Endothelial cell of umbilical vein (primary cell): ENCODE data around the gene HOXA10. TPM values are rescaled to one million over a fixed set of nuclear protein-coding genes. Genes with fewer than 3 reads are reported as not detected.

Experiments used
- BruUV-seq: library from RNA; stranded (reverse); fragments of 400-500 nt; replicated peaks from 2 replicates; lab custom pipeline; 2021; lab: Mats Ljungman, UMichigan
- CTCF ChIA-PET: fragments of 300-600, 350-600 bp; sonication (Branson Sonifier 250); formaldehyde crosslinking; loops from one replicate; lab custom pipeline; 2021; ENCODE audit warnings: antibody characterized with exemption, inconsistent platforms; lab: Charles Lee
- POLR2A ChIA-PET: fragments of 300-600, 350-600 bp; sonication (Branson Sonifier 250); formaldehyde crosslinking; loops from one replicate; lab custom pipeline; 2021; ENCODE audit warnings: antibody characterized with exemption, inconsistent platforms; lab: Charles Lee
- DNase-seq: peaks from one replicate; pipeline ENCODE4 v3.0.0-alpha.2; 2011; ENCODE audit warnings: low read depth, low spot score
- FAIRE-seq: peaks from 2 replicates; lab custom pipeline; 2011; peaks lifted over from hg19 to GRCh38; lab: Jason Lieb, UNC
- H2AFZ ChIP-seq: 2 replicates; pipeline ENCODE4 v1.6.0; 2012; ENCODE audit warnings: low read depth, low read length, control low read depth, inconsistent platforms
- H3K27ac ChIP-seq: 2 replicates; pipeline ENCODE4 v1.5.1; 2011; ENCODE audit warnings: low read depth, mild to moderate bottlenecking, control low read depth, low read length, moderate library complexity; ENCODE audit not compliant: insufficient read depth
- H3K27me3 ChIP-seq, 2 experiments: 2 replicates each; pipeline versions ENCODE4 v1.6.0 to v1.6.1; 2011; ENCODE audit warnings: low read length in 2 of 2, mixed read lengths in 1 of 2; ENCODE audit not compliant: control insufficient read depth in 2 of 2, insufficient read depth in 2 of 2
- H3K36me3 ChIP-seq, 2 experiments: 2 replicates in 1 of 2; 3 replicates in 1 of 2; pipeline ENCODE4 v1.5.1; 2011; ENCODE audit warnings: low read length in 2 of 2, mild to moderate bottlenecking in 1 of 2, moderate library complexity in 1 of 2; ENCODE audit not compliant: control insufficient read depth in 2 of 2, insufficient read depth in 2 of 2; ENCODE audit errors: extremely low read depth in 1 of 2
- H3K4me1 ChIP-seq: 3 replicates; pipeline ENCODE4 v1.5.1; 2011; ENCODE audit warnings: mild to moderate bottlenecking, low read length; ENCODE audit not compliant: control insufficient read depth, insufficient read depth; ENCODE audit errors: extremely low read depth
- H3K4me2 ChIP-seq: 2 replicates; pipeline ENCODE4 v1.6.1; 2011; ENCODE audit warnings: low read length, control low read depth, mixed read lengths; ENCODE audit not compliant: insufficient read depth
- H3K4me3 ChIP-seq, 3 experiments: fragments of 200-600 bp in 1 of 3; sonication (generic), shearing (Covaris generic) in 1 of 3; replicated peaks in 1 of 3; 2 replicates each; pipeline ENCODE4 v1.5.1; 2011 to 2016; ENCODE audit warnings: control low read depth in 3 of 3, low read length in 3 of 3, mild to moderate bottlenecking in 2 of 3, inconsistent platforms in 1 of 3, low read depth in 1 of 3, moderate library complexity in 1 of 3; ENCODE audit not compliant: insufficient read depth in 1 of 3
- H3K79me2 ChIP-seq: 2 replicates; pipeline ENCODE4 v1.6.0; 2012; ENCODE audit warnings: low read length, inconsistent platforms; ENCODE audit not compliant: control insufficient read depth, insufficient read depth
- H3K9ac ChIP-seq: replicated peaks from 2 replicates; pipeline ENCODE3; 2011; ENCODE audit warnings: low read length, control low read depth; ENCODE audit not compliant: insufficient read depth; ENCODE audit errors: extremely low read depth
- H3K9me1 ChIP-seq: replicated peaks from 3 replicates; pipeline ENCODE4 v1.6.0; 2011; ENCODE audit warnings: mild to moderate bottlenecking, low read length; ENCODE audit not compliant: control insufficient read depth, insufficient read depth; ENCODE audit errors: extremely low read depth
- H3K9me3 ChIP-seq: replicated peaks from 2 replicates; pipeline ENCODE4 v1.5.1; 2012; ENCODE audit warnings: low read length, inconsistent platforms; ENCODE audit not compliant: control insufficient read depth, insufficient read depth
- H4K20me1 ChIP-seq: replicated peaks from 2 replicates; pipeline ENCODE3; 2011; ENCODE audit warnings: mild to moderate bottlenecking, low read length; ENCODE audit not compliant: control insufficient read depth, insufficient read depth; ENCODE audit errors: extremely low read depth
- EZH2 ChIP-seq: IDR thresholded peaks from 2 replicates; pipeline ENCODE4 v1.6.1; 2012; ENCODE audit warnings: borderline replicate concordance, low read depth, mild to moderate bottlenecking, moderate library complexity, low read length, inconsistent platforms; ENCODE audit not compliant: severe bottlenecking
- FOS ChIP-seq: IDR thresholded peaks from 2 replicates; pipeline ENCODE4 v1.6.1; 2011; ENCODE audit warnings: mild to moderate bottlenecking, low read length, moderate library complexity, borderline replicate concordance; ENCODE audit not compliant: insufficient read depth
- GATA2 ChIP-seq: IDR thresholded peaks from 2 replicates; pipeline ENCODE4 v1.7.0; 2011; ENCODE audit warnings: low read depth, mild to moderate bottlenecking, moderate library complexity, mixed read lengths, low read length; ENCODE audit not compliant: insufficient read length, insufficient read depth
- JUN ChIP-seq: IDR thresholded peaks from 2 replicates; pipeline ENCODE4 v1.6.1; 2011; ENCODE audit warnings: borderline replicate concordance, low read depth; ENCODE audit not compliant: insufficient read length, insufficient read depth
- MYC ChIP-seq: IDR thresholded peaks from one replicate; pipeline ENCODE4 v1.6.1; 2011; ENCODE audit warnings: mild to moderate bottlenecking, low read depth, low read length
- POLR2A ChIP-seq: IDR thresholded peaks from 2 replicates; pipeline ENCODE4 v1.6.1; 2012; ENCODE audit warnings: low read depth, mild to moderate bottlenecking, control low read depth, low read length
- POLR2AphosphoS5 ChIP-seq: IDR thresholded peaks from 2 replicates; pipeline ENCODE4 v1.6.1; 2012; ENCODE audit warnings: low read depth, mild to moderate bottlenecking, control low read depth, low read length, moderate library complexity; ENCODE audit not compliant: insufficient read depth
- dilution Hi-C: fragments of 300-500 bp; cut with MboI; formaldehyde crosslinking; loops from one replicate; pipeline ENCODE4 v1.15.0; 2019; ENCODE audit warnings: low sequenced_read_pairs; ENCODE audit not compliant: extremely low pct_ligation_motif_present
- intact Hi-C: fragments of 100-400 bp; cut with micrococcal nuclease; formaldehyde crosslinking; loops from one replicate; pipeline ENCODE4 v1.10.0; 2022
- polyA plus RNA-seq, 4 experiments: library from polyadenylated mRNA; depleted of rRNA in 3 of 4; stranded (reverse) in 3 of 4; unstranded in 1 of 4; fragments of >200 nt; gene quantifications; 2 replicates each; pipeline versions ENCODE4 v1.2.1 to v1.2.3, GENCODE V29; 2011 to 2012; ENCODE audit warnings: missing spikeins in 1 of 4
- total RNA-seq: library from RNA; stranded (reverse); gene quantifications from 2 replicates; pipeline ENCODE4 v1.2.3, GENCODE V29; 2021
- TF ChIP-seq, protein P1 (sequence below), 2 donors: IDR thresholded peaks; 1 replicate in 1 of 2; 2 replicates in 1 of 2; pipeline ENCODE4 v1.5.1; 2011; ENCODE audit warnings: low read length in 2 of 2, mild to moderate bottlenecking in 2 of 2, moderate library complexity in 2 of 2, control low read depth in 1 of 2, inconsistent platforms in 1 of 2, low read depth in 1 of 2; ENCODE audit not compliant: insufficient read depth in 1 of 2; ENCODE audit errors: extremely low read depth in 1 of 2
- TF ChIP-seq, protein P2 (sequence below): IDR thresholded peaks from 2 replicates; pipeline ENCODE4 v1.6.1; 2011; ENCODE audit not compliant: insufficient read depth, insufficient read length

Gene HOXA10
- total and polyA plus RNA-seq, 2 donors (not counting 3 experiments of a cell fraction or from before 2014, with no cell fraction given) = 24.4 to 30.3 TPM

DNA sequence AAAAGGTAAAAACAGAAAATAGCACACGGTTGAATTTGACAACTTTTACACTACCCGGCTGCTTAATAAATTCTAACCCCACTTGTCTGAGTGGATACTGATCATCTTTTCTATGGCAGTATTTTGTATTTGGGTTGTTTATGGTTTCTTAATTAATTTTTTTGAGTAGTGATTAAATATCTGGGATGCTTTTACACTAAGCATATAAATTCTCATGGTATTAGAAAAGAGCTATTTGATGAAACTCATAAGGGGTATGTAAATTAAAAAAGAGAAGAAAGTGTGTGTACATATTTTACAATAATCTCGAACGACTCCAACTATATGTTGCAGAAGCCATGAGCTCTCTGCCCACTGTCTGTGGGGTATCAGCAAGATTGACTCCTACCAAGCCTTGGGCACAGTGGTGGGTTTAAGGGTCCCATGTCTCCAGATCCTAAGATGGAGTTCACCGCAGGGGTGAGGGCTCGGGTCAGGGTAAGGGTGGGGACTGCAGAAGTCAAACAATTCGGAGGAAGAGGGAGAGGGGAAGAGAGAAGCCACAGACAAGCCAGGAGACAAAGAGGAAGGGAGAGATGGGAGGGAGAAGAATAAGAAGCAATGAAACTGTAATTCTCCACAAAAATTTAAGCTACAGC, 33.3 kb upstream of the HOXA10 start:
- peaks cover 14% of the 10 kb centered on the region for H3K4me1 ChIP-seq
- no peaks in the 10 kb centered on the region for H4K20me1 ChIP-seq
- H3K4me2 ChIP-seq = no peak overlapping the region
- intact Hi-C loops (no loop called here), dilution Hi-C loops (no loop called here)
- H3K27me3 ChIP-seq = peaks cover 79 to 81% of the 10 kb centered on the region in 2 experiments
- H3K9me3 ChIP-seq = no peaks in the 10 kb centered on the region
- no peak overlapping the region for H2AFZ ChIP-seq
- POLR2A ChIA-PET = interaction anchor here (0.7 kb wide), 1 partner anchor 294 kb away, joined by 5 read pairs; no protein-coding TSS in a partner anchor
- H3K9ac ChIP-seq = no peak overlapping the region
- no peaks in the 10 kb centered on the region for H3K9me1 ChIP-seq
- H3K79me2 ChIP-seq = no peaks in the 10 kb centered on the region
- H3K36me3 ChIP-seq = no peaks in the 10 kb centered on the region
- CTCF ChIA-PET = interaction anchor here (1.4 to 2.2 kb wide), 4 partner anchors 11 to 567 kb away, joined by 3 to 11 read pairs (median 9); no protein-coding TSS in a partner anchor
- FAIRE-seq (no peak), DNase-seq (no peak)
- BruUV-seq = no TSS peak
- TF ChIP-seq, protein P1, sequence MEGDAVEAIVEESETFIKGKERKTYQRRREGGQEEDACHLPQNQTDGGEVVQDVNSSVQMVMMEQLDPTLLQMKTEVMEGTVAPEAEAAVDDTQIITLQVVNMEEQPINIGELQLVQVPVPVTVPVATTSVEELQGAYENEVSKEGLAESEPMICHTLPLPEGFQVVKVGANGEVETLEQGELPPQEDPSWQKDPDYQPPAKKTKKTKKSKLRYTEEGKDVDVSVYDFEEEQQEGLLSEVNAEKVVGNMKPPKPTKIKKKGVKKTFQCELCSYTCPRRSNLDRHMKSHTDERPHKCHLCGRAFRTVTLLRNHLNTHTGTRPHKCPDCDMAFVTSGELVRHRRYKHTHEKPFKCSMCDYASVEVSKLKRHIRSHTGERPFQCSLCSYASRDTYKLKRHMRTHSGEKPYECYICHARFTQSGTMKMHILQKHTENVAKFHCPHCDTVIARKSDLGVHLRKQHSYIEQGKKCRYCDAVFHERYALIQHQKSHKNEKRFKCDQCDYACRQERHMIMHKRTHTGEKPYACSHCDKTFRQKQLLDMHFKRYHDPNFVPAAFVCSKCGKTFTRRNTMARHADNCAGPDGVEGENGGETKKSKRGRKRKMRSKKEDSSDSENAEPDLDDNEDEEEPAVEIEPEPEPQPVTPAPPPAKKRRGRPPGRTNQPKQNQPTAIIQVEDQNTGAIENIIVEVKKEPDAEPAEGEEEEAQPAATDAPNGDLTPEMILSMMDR (IDR thresholded peaks at IDR 0.05; ENCODE audit: extremely low read depth in 1 of 2, insufficient read depth in 1 of 2, low read depth in 1 of 2, low read length in 2 of 2) = no peak
- TF ChIP-seq POLR2A = no peak
- TF ChIP-seq GATA2 = no peak
- no peak for TF ChIP-seq EZH2
- no peak for TF ChIP-seq MYC
- TF ChIP-seq, protein P2, sequence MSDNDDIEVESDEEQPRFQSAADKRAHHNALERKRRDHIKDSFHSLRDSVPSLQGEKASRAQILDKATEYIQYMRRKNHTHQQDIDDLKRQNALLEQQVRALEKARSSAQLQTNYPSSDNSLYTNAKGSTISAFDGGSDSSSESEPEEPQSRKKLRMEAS = no peak
- no peak for TF ChIP-seq JUN
- no peak for TF ChIP-seq FOS
- TF ChIP-seq POLR2AphosphoS5 = no peak
- H3K27ac ChIP-seq = no peak overlapping the region
- H3K4me3 ChIP-seq = no peak overlapping the region
